ENCODE data around the gene STAP2.

- TF ChIP-seq, protein P1, sequence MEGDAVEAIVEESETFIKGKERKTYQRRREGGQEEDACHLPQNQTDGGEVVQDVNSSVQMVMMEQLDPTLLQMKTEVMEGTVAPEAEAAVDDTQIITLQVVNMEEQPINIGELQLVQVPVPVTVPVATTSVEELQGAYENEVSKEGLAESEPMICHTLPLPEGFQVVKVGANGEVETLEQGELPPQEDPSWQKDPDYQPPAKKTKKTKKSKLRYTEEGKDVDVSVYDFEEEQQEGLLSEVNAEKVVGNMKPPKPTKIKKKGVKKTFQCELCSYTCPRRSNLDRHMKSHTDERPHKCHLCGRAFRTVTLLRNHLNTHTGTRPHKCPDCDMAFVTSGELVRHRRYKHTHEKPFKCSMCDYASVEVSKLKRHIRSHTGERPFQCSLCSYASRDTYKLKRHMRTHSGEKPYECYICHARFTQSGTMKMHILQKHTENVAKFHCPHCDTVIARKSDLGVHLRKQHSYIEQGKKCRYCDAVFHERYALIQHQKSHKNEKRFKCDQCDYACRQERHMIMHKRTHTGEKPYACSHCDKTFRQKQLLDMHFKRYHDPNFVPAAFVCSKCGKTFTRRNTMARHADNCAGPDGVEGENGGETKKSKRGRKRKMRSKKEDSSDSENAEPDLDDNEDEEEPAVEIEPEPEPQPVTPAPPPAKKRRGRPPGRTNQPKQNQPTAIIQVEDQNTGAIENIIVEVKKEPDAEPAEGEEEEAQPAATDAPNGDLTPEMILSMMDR (IDR thresholded peaks at IDR 0.05), result no peak
- no peak for TF ChIP-seq POLR2A (IDR thresholded peaks at IDR 0.05)
Measured at GRCh38 chr19:4328243-4328990, 10.2 kb downstream of the STAP2 start.

Data from prostate gland (tissue), 2 donors.